Measurements from ENCODE around the gene CD37. TPM values are rescaled to one million over a fixed set of nuclear protein-coding genes. Genes with fewer than 3 reads are reported as not detected.

The CD37 gene
- total and polyA plus RNA-seq, 10 of the 15 experiments (the other 5 are each of a cell fraction or from before 2014, with no cell fraction given), result 34.1 to 359 (median 108) TPM

- no peak for FAIRE-seq
- 41% methylated on average over 1 of the region's 1 CpG for WGBS (ENCODE audit: insufficient coverage, insufficient replicate concordance, low lambda C conversion rate, missing lambda C conversion rate)
- H3K36me3 ChIP-seq (ENCODE audit: control insufficient read depth in 2 of 2, insufficient read depth in 2 of 2, low read length in 1 of 2), result no peaks in the 10 kb centered on the region
- no TSS peak for BruUV-seq (replicated peaks)
- ChIA-PET CTCF (interaction anchor here (0.6 to 1.8 kb wide), 6 partner anchors 33 to 286 kb away, joined by 3 to 4 read pairs (median 3); no protein-coding TSS in a partner anchor), RAD21 (ENCODE audit: unreplicated experiment) (no interaction called here), POLR2A (interaction anchor here (0.5 kb wide), 1 partner anchor 435 kb away, joined by 4 read pairs; no protein-coding TSS in a partner anchor), SMC1A (ENCODE audit: uncharacterized antibody, unreplicated experiment) (interaction anchor here (0.7 to 1.7 kb wide), 4 partner anchors 9 to 121 kb away, joined by 3 to 5 read pairs (median 4); no protein-coding TSS in a partner anchor)
- no peak overlapping the region for H3K27ac ChIP-seq (ENCODE audit: control insufficient read depth, insufficient read depth)
- intact Hi-C loops (cut with micrococcal nuclease; ENCODE audit: unreplicated experiment), result no loop called here
- H3K79me2 ChIP-seq (ENCODE audit: control insufficient read depth, insufficient read depth, low read length), result no peaks in the 10 kb centered on the region
- no peaks in the 10 kb centered on the region for H3K4me1 ChIP-seq (ENCODE audit: control insufficient read depth, insufficient read depth, low read length)
- DNase-seq (ENCODE audit: low read depth, low spot score), result no peak
- no peak overlapping the region for H3K9ac ChIP-seq (ENCODE audit: control insufficient read depth, insufficient read depth, low read length)
- no peaks in the 10 kb centered on the region for H4K20me1 ChIP-seq (ENCODE audit: control insufficient read depth, insufficient read depth)
- no peak for ATAC-seq
- H3K4me2 ChIP-seq (ENCODE audit: control insufficient read depth, insufficient read depth), result no peak overlapping the region
- no peak overlapping the region for H2AFZ ChIP-seq (ENCODE audit: control insufficient read depth, low read depth, low read length)
- no peaks in the 10 kb centered on the region for H3K27me3 ChIP-seq (replicated peaks in 1 of 2; ENCODE audit: control insufficient read depth in 2 of 2, insufficient read depth in 2 of 2, low read length in 1 of 2)
- in situ Hi-C loops (cut with MboI), result no loop called here
- no peak overlapping the region for H3K4me3 ChIP-seq
- H3K9me3 ChIP-seq (replicated peaks; ENCODE audit: control insufficient read depth, insufficient read depth, low read length), result no peaks in the 10 kb centered on the region
- TF ChIP-seq NFIC (IDR thresholded peaks at IDR 0.05; ENCODE audit: low read depth, low read length) (no peak), ESRRA (IDR thresholded peaks at IDR 0.05; ENCODE audit: low read length) (no peak), ELK1 (IDR thresholded peaks at IDR 0.05; ENCODE audit: low read depth, low read length) (no peak), JUND (IDR thresholded peaks at IDR 0.05; ENCODE audit: low read depth, low read length) (no peak), CHD2 (IDR thresholded peaks at IDR 0.05; ENCODE audit: borderline replicate concordance, low read depth, low read length) (no peak), TCF3 (IDR thresholded peaks at IDR 0.05; ENCODE audit: borderline replicate concordance, insufficient read depth, low read depth, low read length) (no peak), SMAD5 (IDR thresholded peaks at IDR 0.05; ENCODE audit: low read depth) (no peak), BRCA1 (IDR thresholded peaks at IDR 0.05; ENCODE audit: low read depth, low read length) (no peak), RAD51 (IDR thresholded peaks at IDR 0.05) (no peak), WRNIP1 (IDR thresholded peaks at IDR 0.05; ENCODE audit: borderline replicate concordance, low read depth, low read length) (no peak)
- TF ChIP-seq, protein P1, sequence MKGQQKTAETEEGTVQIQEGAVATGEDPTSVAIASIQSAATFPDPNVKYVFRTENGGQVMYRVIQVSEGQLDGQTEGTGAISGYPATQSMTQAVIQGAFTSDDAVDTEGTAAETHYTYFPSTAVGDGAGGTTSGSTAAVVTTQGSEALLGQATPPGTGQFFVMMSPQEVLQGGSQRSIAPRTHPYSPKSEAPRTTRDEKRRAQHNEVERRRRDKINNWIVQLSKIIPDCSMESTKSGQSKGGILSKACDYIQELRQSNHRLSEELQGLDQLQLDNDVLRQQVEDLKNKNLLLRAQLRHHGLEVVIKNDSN (IDR thresholded peaks at IDR 0.05; ENCODE audit: borderline replicate concordance, extremely low read length, insufficient read depth, low read depth, low read length), result no peak
- TF ChIP-seq, protein P2, sequence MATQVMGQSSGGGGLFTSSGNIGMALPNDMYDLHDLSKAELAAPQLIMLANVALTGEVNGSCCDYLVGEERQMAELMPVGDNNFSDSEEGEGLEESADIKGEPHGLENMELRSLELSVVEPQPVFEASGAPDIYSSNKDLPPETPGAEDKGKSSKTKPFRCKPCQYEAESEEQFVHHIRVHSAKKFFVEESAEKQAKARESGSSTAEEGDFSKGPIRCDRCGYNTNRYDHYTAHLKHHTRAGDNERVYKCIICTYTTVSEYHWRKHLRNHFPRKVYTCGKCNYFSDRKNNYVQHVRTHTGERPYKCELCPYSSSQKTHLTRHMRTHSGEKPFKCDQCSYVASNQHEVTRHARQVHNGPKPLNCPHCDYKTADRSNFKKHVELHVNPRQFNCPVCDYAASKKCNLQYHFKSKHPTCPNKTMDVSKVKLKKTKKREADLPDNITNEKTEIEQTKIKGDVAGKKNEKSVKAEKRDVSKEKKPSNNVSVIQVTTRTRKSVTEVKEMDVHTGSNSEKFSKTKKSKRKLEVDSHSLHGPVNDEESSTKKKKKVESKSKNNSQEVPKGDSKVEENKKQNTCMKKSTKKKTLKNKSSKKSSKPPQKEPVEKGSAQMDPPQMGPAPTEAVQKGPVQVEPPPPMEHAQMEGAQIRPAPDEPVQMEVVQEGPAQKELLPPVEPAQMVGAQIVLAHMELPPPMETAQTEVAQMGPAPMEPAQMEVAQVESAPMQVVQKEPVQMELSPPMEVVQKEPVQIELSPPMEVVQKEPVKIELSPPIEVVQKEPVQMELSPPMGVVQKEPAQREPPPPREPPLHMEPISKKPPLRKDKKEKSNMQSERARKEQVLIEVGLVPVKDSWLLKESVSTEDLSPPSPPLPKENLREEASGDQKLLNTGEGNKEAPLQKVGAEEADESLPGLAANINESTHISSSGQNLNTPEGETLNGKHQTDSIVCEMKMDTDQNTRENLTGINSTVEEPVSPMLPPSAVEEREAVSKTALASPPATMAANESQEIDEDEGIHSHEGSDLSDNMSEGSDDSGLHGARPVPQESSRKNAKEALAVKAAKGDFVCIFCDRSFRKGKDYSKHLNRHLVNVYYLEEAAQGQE (IDR thresholded peaks at IDR 0.05; ENCODE audit: low read depth, low read length), result no peak
Measured at GRCh38 chr19:49383599-49383998, 48.4 kb downstream of the CD37 start.

All from GM12878 (cell line).